H9 (cell line): ENCODE data around the gene MAPK4. TPM values are rescaled to one million over a fixed set of nuclear protein-coding genes. Genes with fewer than 3 reads are reported as not detected.

Source experiments
- DNase-seq: peaks from one replicate; pipeline ENCODE4 v3.0.0-alpha.2; 2017
- H2AFZ ChIP-seq: one replicate; pipeline ENCODE4 v1.6.1; 2013; ENCODE audit warnings: mild to moderate bottlenecking, low read length, control low read depth, moderate library complexity
- H2AK5ac ChIP-seq: 2 replicates; pipeline ENCODE4 v1.6.1; 2013; ENCODE audit warnings: low read length, control low read depth, mixed read lengths; ENCODE audit not compliant: insufficient read length
- H2BK120ac ChIP-seq: one replicate; pipeline ENCODE4 v1.6.1; 2013; ENCODE audit warnings: low read depth, mild to moderate bottlenecking, low read length, control low read depth, inconsistent platforms; ENCODE audit not compliant: poor library complexity, severe bottlenecking
- H2BK12ac ChIP-seq: 2 replicates; pipeline ENCODE4 v1.6.1; 2013; ENCODE audit warnings: low read length, control low read depth, mixed read lengths, low read depth; ENCODE audit not compliant: insufficient read length
- H2BK15ac ChIP-seq: 2 replicates; pipeline ENCODE4 v1.6.1; 2013; ENCODE audit warnings: low read depth, low read length, control low read depth
- H2BK20ac ChIP-seq: one replicate; pipeline ENCODE4 v1.6.1; 2013; ENCODE audit warnings: low read depth, mild to moderate bottlenecking, low read length, control low read depth, inconsistent platforms; ENCODE audit not compliant: poor library complexity, severe bottlenecking
- H2BK5ac ChIP-seq: 2 replicates; pipeline ENCODE4 v1.6.1; 2013; ENCODE audit warnings: low read length, control low read depth, mixed read lengths; ENCODE audit not compliant: insufficient read length
- H3K14ac ChIP-seq: 2 replicates; pipeline ENCODE4 v1.6.1; 2013; ENCODE audit warnings: low read length, control low read depth; ENCODE audit not compliant: insufficient read depth
- H3K18ac ChIP-seq: 2 replicates; pipeline ENCODE4 v1.6.1; 2013; ENCODE audit warnings: low read depth, mild to moderate bottlenecking, mixed read lengths, low read length, control low read depth; ENCODE audit not compliant: insufficient read length
- H3K23ac ChIP-seq: 2 replicates; pipeline ENCODE4 v1.6.1; 2013; ENCODE audit warnings: low read length, control low read depth, mixed read lengths, low read depth; ENCODE audit not compliant: insufficient read length
- H3K23me2 ChIP-seq: 2 replicates; pipeline ENCODE4 v1.6.1; 2013; ENCODE audit warnings: low read depth, mild to moderate bottlenecking, mixed read lengths, low read length, control low read depth; ENCODE audit not compliant: insufficient read length, poor library complexity, severe bottlenecking
- H3K27ac ChIP-seq: 2 replicates; pipeline ENCODE4 v1.5.1; 2013; ENCODE audit warnings: low read length, control low read depth, mixed read lengths, low read depth; ENCODE audit not compliant: insufficient read length
- H3K27me3 ChIP-seq: 2 replicates; pipeline ENCODE4 v1.6.1; 2013; ENCODE audit warnings: low read length, control low read depth, inconsistent platforms; ENCODE audit not compliant: insufficient read depth
- H3K4ac ChIP-seq: 2 replicates; pipeline ENCODE4 v1.6.1; 2013; ENCODE audit warnings: low read depth, mild to moderate bottlenecking, control low read depth, inconsistent platforms, low read length, moderate library complexity
- H3K4me1 ChIP-seq: 2 replicates; pipeline ENCODE4 v1.6.1; 2013; ENCODE audit warnings: low read length, control low read depth, inconsistent platforms; ENCODE audit not compliant: insufficient read depth
- H3K4me2 ChIP-seq: 2 replicates; pipeline ENCODE4 v1.6.1; 2013; ENCODE audit warnings: low read length, control low read depth, mixed read lengths; ENCODE audit not compliant: insufficient read length, insufficient read depth
- H3K56ac ChIP-seq: 2 replicates; pipeline ENCODE4 v1.6.1; 2013; ENCODE audit warnings: low read depth, mild to moderate bottlenecking, mixed read lengths, low read length, control low read depth; ENCODE audit not compliant: insufficient read length
- H3K79me1 ChIP-seq: 2 replicates; pipeline ENCODE4 v1.6.1; 2013; ENCODE audit warnings: low read depth, mild to moderate bottlenecking, moderate library complexity, low read length, control low read depth, inconsistent platforms; ENCODE audit not compliant: insufficient read depth, poor library complexity, severe bottlenecking
- H3K79me2 ChIP-seq: 2 replicates; pipeline ENCODE4 v1.6.1; 2013; ENCODE audit warnings: low read length, control low read depth, inconsistent platforms; ENCODE audit not compliant: insufficient read depth
- H3K9ac ChIP-seq: 2 replicates; pipeline ENCODE4 v1.6.1; 2013; ENCODE audit warnings: low read length, control low read depth, mixed read lengths; ENCODE audit not compliant: insufficient read length; ENCODE audit errors: extremely low read depth
- H3K9me3 ChIP-seq: one replicate; pipeline ENCODE4 v1.6.1; 2013; ENCODE audit warnings: low read depth, low read length, inconsistent platforms; ENCODE audit not compliant: control insufficient read depth
- H3T11ph ChIP-seq: one replicate; pipeline ENCODE4 v1.6.1; 2013; ENCODE audit warnings: mild to moderate bottlenecking, low read length, control low read depth, inconsistent platforms
- H4K20me1 ChIP-seq: one replicate; pipeline ENCODE4 v1.6.1; 2013; ENCODE audit not compliant: control insufficient read depth, insufficient read length, insufficient read depth
- H4K5ac ChIP-seq: 2 replicates; pipeline ENCODE4 v1.6.1; 2013; ENCODE audit warnings: low read depth, mild to moderate bottlenecking, mixed read lengths, low read length, control low read depth; ENCODE audit not compliant: insufficient read length
- H4K8ac ChIP-seq: replicated peaks from 2 replicates; pipeline ENCODE4 v1.6.1; 2013; ENCODE audit warnings: low read length, control low read depth, mixed read lengths, low read depth; ENCODE audit not compliant: insufficient read length
- H4K91ac ChIP-seq: 2 replicates; pipeline ENCODE4 v1.6.1; 2013; ENCODE audit warnings: low read depth, mild to moderate bottlenecking, moderate library complexity, mixed read lengths, low read length, control low read depth; ENCODE audit not compliant: insufficient read length
- H3K27ac Mint-ChIP-seq, 3 experiments: 2 replicates in 2 of 3; 3 replicates in 1 of 3; pipeline ENCODE4 v1.8.0; 2020 to 2021; ENCODE audit warnings: mixed read lengths in 3 of 3, mild to moderate bottlenecking in 1 of 3, moderate library complexity in 1 of 3
- H3K27me3 Mint-ChIP-seq: 2 replicates; pipeline ENCODE4 v1.8.0; 2021; ENCODE audit warnings: low read depth, mild to moderate bottlenecking, moderate library complexity, mixed read lengths
- H3K36me3 Mint-ChIP-seq, 3 experiments: 2 replicates in 2 of 3; 3 replicates in 1 of 3; pipeline ENCODE4 v1.8.0; 2020 to 2021; ENCODE audit warnings: low read depth in 3 of 3, mixed read lengths in 3 of 3; ENCODE audit not compliant: insufficient read depth in 1 of 3
- H3K4me1 Mint-ChIP-seq, 2 experiments: 2 replicates each; pipeline ENCODE4 v1.8.0; 2020; ENCODE audit warnings: mixed read lengths in 2 of 2
- H3K4me3 Mint-ChIP-seq, 2 experiments: 2 replicates in 1 of 2; 3 replicates in 1 of 2; pipeline ENCODE4 v1.8.0; 2020 to 2021; ENCODE audit warnings: mild to moderate bottlenecking in 2 of 2, mixed read lengths in 2 of 2, moderate library complexity in 1 of 2
- H3K9me3 Mint-ChIP-seq, 2 experiments: 2 replicates in 1 of 2; 3 replicates in 1 of 2; pipeline ENCODE4 v1.8.0; 2020; ENCODE audit warnings: mild to moderate bottlenecking in 2 of 2, mixed read lengths in 2 of 2, moderate library complexity in 1 of 2
- WGBS: extraction: QIAGEN DNeasy Blood & Tissue Kit; methylation state at CpG from one replicate; pipeline ENCODE4 v1.1.7; 2013; ENCODE audit warnings: missing lambda C conversion rate, low lambda C conversion rate, mixed read lengths; ENCODE audit not compliant: insufficient read length; ENCODE audit errors: extremely low coverage; 5-methylcytosine and 5-hydroxymethylcytosine counted together
- total RNA-seq: library from RNA; stranded (reverse); gene quantifications from 2 replicates; pipeline ENCODE4 v1.2.1, GENCODE V29; 2021
- TF ChIP-seq, protein P1 (sequence below): fragments of 200-600 bp; sonication (generic); conservative IDR thresholded peaks from 3 replicates; pipeline ENCODE4 v1.8.0; 2021; ENCODE audit warnings: antibody characterized with exemption, mild to moderate bottlenecking

MAPK4 gene
- total RNA-seq, 1 experiment from 2014 or later = 1.6 TPM

GRCh38 chr18:50717563-50717962, 157.7 kb downstream of the MAPK4 start:
- peaks cover 4 to 14% (median 9%) of the 10 kb centered on the region in 3 experiments; a peak in 5 of 7 replicates for H3K36me3 Mint-ChIP-seq
- H3K27ac Mint-ChIP-seq = no peak overlapping the region; a peak in 1 of 7 replicates
- Histone ChIP-seq H2AFZ (no peak overlapping the region), H2BK5ac (no peak overlapping the region), H4K91ac (no peak overlapping the region), H3K27ac (no peak overlapping the region), H3K4me2 (no peak overlapping the region), H3K27me3 (no peaks in the 10 kb centered on the region), H3K4ac (no peak overlapping the region), H3K9me3 (no peaks in the 10 kb centered on the region), H3K9ac (no peak overlapping the region), H4K5ac (no peak overlapping the region), H3K18ac (no peak overlapping the region), H4K8ac (no peak overlapping the region), H2BK120ac (no peak overlapping the region), H3K23ac (no peak overlapping the region), H3K56ac (no peak overlapping the region), H2AK5ac (no peak overlapping the region), H3T11ph (no peak overlapping the region), H2BK12ac (no peak overlapping the region), H2BK20ac (no peak overlapping the region), H3K79me2 (no peaks in the 10 kb centered on the region), H3K23me2 (no peaks in the 10 kb centered on the region), H2BK15ac (no peak overlapping the region), H3K79me1 (no peaks in the 10 kb centered on the region), H4K20me1 (no peaks in the 10 kb centered on the region), H3K4me1 (no peaks in the 10 kb centered on the region), H3K14ac (no peak overlapping the region)
- no peak for DNase-seq
- H3K4me1 Mint-ChIP-seq = peaks cover 5% of the 10 kb centered on the region in 2 experiments
- WGBS = no CpG with 5 or more reads among the region's 2 CpGs
- peaks cover 0 to 5% of the 10 kb centered on the region in 2 experiments; a peak in 2 of 5 replicates for H3K9me3 Mint-ChIP-seq
- H3K27me3 Mint-ChIP-seq = no peaks in the 10 kb centered on the region
- TF ChIP-seq, protein P1, sequence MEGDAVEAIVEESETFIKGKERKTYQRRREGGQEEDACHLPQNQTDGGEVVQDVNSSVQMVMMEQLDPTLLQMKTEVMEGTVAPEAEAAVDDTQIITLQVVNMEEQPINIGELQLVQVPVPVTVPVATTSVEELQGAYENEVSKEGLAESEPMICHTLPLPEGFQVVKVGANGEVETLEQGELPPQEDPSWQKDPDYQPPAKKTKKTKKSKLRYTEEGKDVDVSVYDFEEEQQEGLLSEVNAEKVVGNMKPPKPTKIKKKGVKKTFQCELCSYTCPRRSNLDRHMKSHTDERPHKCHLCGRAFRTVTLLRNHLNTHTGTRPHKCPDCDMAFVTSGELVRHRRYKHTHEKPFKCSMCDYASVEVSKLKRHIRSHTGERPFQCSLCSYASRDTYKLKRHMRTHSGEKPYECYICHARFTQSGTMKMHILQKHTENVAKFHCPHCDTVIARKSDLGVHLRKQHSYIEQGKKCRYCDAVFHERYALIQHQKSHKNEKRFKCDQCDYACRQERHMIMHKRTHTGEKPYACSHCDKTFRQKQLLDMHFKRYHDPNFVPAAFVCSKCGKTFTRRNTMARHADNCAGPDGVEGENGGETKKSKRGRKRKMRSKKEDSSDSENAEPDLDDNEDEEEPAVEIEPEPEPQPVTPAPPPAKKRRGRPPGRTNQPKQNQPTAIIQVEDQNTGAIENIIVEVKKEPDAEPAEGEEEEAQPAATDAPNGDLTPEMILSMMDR = no peak
- no peak overlapping the region for H3K4me3 Mint-ChIP-seq
